ENCODE results near the gene ASTL. TPM values are rescaled to one million over a fixed set of nuclear protein-coding genes. Genes with fewer than 3 reads are reported as not detected.

ASTL gene
- total and polyA plus RNA-seq, 12 donors: 0.16 TPM; not detected in 11

GRCh38 chr2:96108151-96108540 is 30.2 kb downstream of the ASTL start:
- Histone ChIP-seq H3K4me1 (peaks cover 19 to 51% (median 39%) of the 10 kb centered on the region in 9 donors), H3K27ac (peak overlapping the region; percentile 57 to 91 (median 84)), H3K36me3 (no peaks in the 10 kb centered on the region), H3K4me3 (peak overlapping the region in 2 of 10 donors; percentile 13 to 34), H3K27me3 (no peaks in the 10 kb centered on the region), H3K9me3 (peaks cover 0 to 15% (median 8%) of the 10 kb centered on the region in 11 donors)
- ATAC-seq (peak in 1 of 8 donors; percentile 7), DNase-seq (no peak)
- TF ChIP-seq CTCF (IDR thresholded peaks at IDR 0.05): no peak
- intact Hi-C loops (cut with DNase I): no loop called here
- 41 to 50% methylated on average over 5 of the region's 5 CpGs for WGBS, 2 donors

GRCh38 chr2:96107708-96108065 is 30.6 kb downstream of the ASTL start:
- H3K27me3 ChIP-seq: no peaks in the 10 kb centered on the region
- no peaks in the 10 kb centered on the region for H3K36me3 ChIP-seq
- WGBS, 2 donors: 86 to 95% methylated on average over 3 of the region's 3 CpGs
- no peak for DNase-seq
- H3K27ac ChIP-seq: peak overlapping the region in 6 of 10 donors; percentile 12 to 91 (median 80)
- TF ChIP-seq CTCF (IDR thresholded peaks at IDR 0.05): no peak
- H3K4me3 ChIP-seq: no peak overlapping the region
- intact Hi-C loops (cut with DNase I): no loop called here
- H3K9me3 ChIP-seq: peaks cover 0 to 15% (median 8%) of the 10 kb centered on the region in 11 donors
- peaks cover 19 to 56% (median 43%) of the 10 kb centered on the region in 9 donors for H3K4me1 ChIP-seq
- ATAC-seq: no peak

GRCh38 chr2:96106991-96107707 is 31.2 kb downstream of the ASTL start:
- intact Hi-C loops (cut with DNase I): no loop called here
- Histone ChIP-seq H3K27ac (peak overlapping the region in 5 of 10 donors; percentile 12 to 91 (median 50)), H3K9me3 (peaks cover 0 to 15% (median 8%) of the 10 kb centered on the region in 11 donors), H3K36me3 (no peaks in the 10 kb centered on the region), H3K27me3 (no peaks in the 10 kb centered on the region), H3K4me1 (peaks cover 19 to 59% (median 43%) of the 10 kb centered on the region in 9 donors), H3K4me3 (no peak overlapping the region)
- no peak for ATAC-seq
- DNase-seq: no peak
- no peak for TF ChIP-seq CTCF (IDR thresholded peaks at IDR 0.05)
- WGBS, 2 donors: 75 to 85% methylated on average over 9 of the region's 9 CpGs

- intact Hi-C loops (cut with DNase I): no loop called here
- Histone ChIP-seq H3K4me3 (no peak overlapping the region), H3K4me1 (peaks cover 22 to 66% (median 43%) of the 10 kb centered on the region in 9 donors), H3K36me3 (no peaks in the 10 kb centered on the region), H3K9me3 (peaks cover 0 to 15% (median 8%) of the 10 kb centered on the region in 11 donors), H3K27ac (no peak overlapping the region), H3K27me3 (no peaks in the 10 kb centered on the region)
- no peak for TF ChIP-seq CTCF (IDR thresholded peaks at IDR 0.05)
- no peak for ATAC-seq
- 96 to 98% methylated on average over 8 of the region's 8 CpGs for WGBS, 2 donors
- no peak for DNase-seq
These were observed 32.1 kb downstream of the ASTL start for GRCh38 chr2:96105994-96106715.

All from heart right ventricle (tissue), 16 donors.